Frontal cortex (tissue), 4 donors: ENCODE data around the gene SPINK6. TPM values are rescaled to one million over a fixed set of nuclear protein-coding genes. Genes with fewer than 3 reads are reported as not detected.

Experiments used
- DNase-seq, 2 donors: peaks; one replicate each; pipeline ENCODE4 v3.0.0; 2012; ENCODE audit warnings: low spot score in 2 of 2
- FAIRE-seq: peaks from 2 replicates; lab custom pipeline; 2012; peaks lifted over from hg19 to GRCh38; lab: Jason Lieb, UNC
- small RNA-seq: library from RNA; depleted of rRNA; stranded (forward); fragments of <200 nt; gene quantifications from one replicate; pipeline ENCODE3, GENCODE V24; 2014
- total RNA-seq: library from RNA; depleted of rRNA; stranded (reverse); fragments of >200 nt; gene quantifications from one replicate; pipeline ENCODE4 v1.2.3, GENCODE V29; 2014
- donor health status: control.
- donor health status: control.
- donor health status: control.

SPINK6 gene
- total RNA-seq, 1 donor from 2014 or later: not detected

GRCh38 chr5:148214665-148215185, 11.9 kb downstream of the SPINK6 start:
- DNase-seq (no peak), FAIRE-seq (no peak)

- no peak for DNase-seq
- FAIRE-seq: no peak
Measured at GRCh38 chr5:148221508-148221907, 18.7 kb downstream of the SPINK6 start.

GRCh38 chr5:148224117-148224742, 21.4 kb downstream of the SPINK6 start:
- FAIRE-seq (no peak), DNase-seq (no peak)

GRCh38 chr5:148228392-148228984, 25.6 kb downstream of the SPINK6 start:
- no peak for FAIRE-seq
- DNase-seq: no peak

- DNase-seq (no peak), FAIRE-seq (no peak)
Measured at GRCh38 chr5:148229840-148230239, 27.0 kb downstream of the SPINK6 start.

GRCh38 chr5:148230240-148230639, 27.4 kb downstream of the SPINK6 start:
- FAIRE-seq (no peak), DNase-seq (no peak)

GRCh38 chr5:148237785-148238417, 35.1 kb downstream of the SPINK6 start:
- no peak for DNase-seq

GRCh38 chr5:148238418-148238794, 35.6 kb downstream of the SPINK6 start, which contains the start of gene MARCOL:
Gene MARCOL, plus strand, starts transcription at chr5:148238525. Its CDS starts 73 bp downstream, at chr5:148238598.
- no peak for DNase-seq
- FAIRE-seq: no peak

More at GRCh38 chr5:148237785-148238417, 35.1 kb downstream of the SPINK6 start:
- no peak for FAIRE-seq

- no peak for DNase-seq
- no peak for FAIRE-seq
Measured at GRCh38 chr5:148248894-148249293, 46.1 kb downstream of the SPINK6 start.

- DNase-seq (no peak), FAIRE-seq (no peak)
Measured at GRCh38 chr5:148255456-148255855, 52.6 kb downstream of the SPINK6 start.

GRCh38 chr5:148259288-148259687, 56.4 kb downstream of the SPINK6 start:
- DNase-seq (no peak), FAIRE-seq (no peak)

- DNase-seq (no peak), FAIRE-seq (no peak)
Measured at GRCh38 chr5:148261221-148261620, 58.4 kb downstream of the SPINK6 start.

Small RNAs within 50 kb of the gene (small RNA-seq; reads per million reads assigned to genes)
- gene HMGN1P16: not detected

Other genes with a start within 250 kb of the SPINK6 start
- not detected for gene SPINK5, start 139.1 kb upstream of the SPINK6 start, total RNA-seq
- gene SPINK14, start 34.5 kb upstream of the SPINK6 start, total RNA-seq: not detected
- gene MARCOL, start 35.5 kb downstream of the SPINK6 start, total RNA-seq: not detected
- not detected for gene SPINK13, start 65.8 kb downstream of the SPINK6 start, total RNA-seq
- not detected for gene SPINK7, start 109.4 kb downstream of the SPINK6 start, total RNA-seq
- not detected for gene SPINK9, start 132.5 kb downstream of the SPINK6 start, total RNA-seq
- gene FBXO38, start 180.9 kb downstream of the SPINK6 start, total RNA-seq: 86.8 TPM